Endodermal cell (in vitro differentiated cells): ENCODE measurements around the gene AKR1C8. TPM values are rescaled to one million over a fixed set of nuclear protein-coding genes. Genes with fewer than 3 reads are reported as not detected.
"Not testable (repeated sequence)": the region's sequence is repeated elsewhere in the genome, so short reads cannot be mapped to it uniquely, and the experiment has no call there.

Experiments
- DNase-seq: peaks from one replicate; pipeline ENCODE4 v3.0.0-alpha.2; 2017
- H3K27ac ChIP-seq: 2 replicates; pipeline ENCODE4 v1.5.1; 2013; ENCODE audit warnings: mild to moderate bottlenecking, low read depth, low read length, moderate library complexity
- H3K27me3 ChIP-seq: 2 replicates; pipeline ENCODE4 v1.6.1; 2013; ENCODE audit warnings: mild to moderate bottlenecking, low read length, moderate library complexity; ENCODE audit not compliant: insufficient read depth, control insufficient read depth, poor library complexity, severe bottlenecking
- H3K36me3 ChIP-seq: 2 replicates; pipeline ENCODE4 v1.7.0; 2013; ENCODE audit warnings: mild to moderate bottlenecking, low read length, moderate library complexity; ENCODE audit not compliant: control insufficient read depth, insufficient read depth
- H3K4me1 ChIP-seq: one replicate; pipeline ENCODE4 v1.7.0; 2013; ENCODE audit warnings: low read length; ENCODE audit not compliant: control insufficient read depth, insufficient read depth
- H3K4me3 ChIP-seq: 2 replicates; pipeline ENCODE4 v1.5.1; 2013; ENCODE audit warnings: mild to moderate bottlenecking, low read length, moderate library complexity
- H3K9ac ChIP-seq: 2 replicates; pipeline ENCODE4 v1.6.1; 2013; ENCODE audit warnings: mild to moderate bottlenecking, low read length, moderate library complexity; ENCODE audit not compliant: poor library complexity, severe bottlenecking; ENCODE audit errors: extremely low read depth
- H3K9me3 ChIP-seq: 2 replicates; pipeline ENCODE4 v1.6.1; 2013; ENCODE audit warnings: mild to moderate bottlenecking, low read length, moderate library complexity; ENCODE audit not compliant: control insufficient read depth
- H3K27ac Mint-ChIP-seq: 2 replicates; pipeline ENCODE4 v1.8.0; 2020; ENCODE audit warnings: mixed read lengths
- H3K27me3 Mint-ChIP-seq: 2 replicates; pipeline ENCODE4 v1.8.0; 2021; ENCODE audit warnings: mild to moderate bottlenecking, mixed read lengths; ENCODE audit not compliant: insufficient read depth
- H3K36me3 Mint-ChIP-seq: 2 replicates; pipeline ENCODE4 v1.8.0; 2020; ENCODE audit warnings: low read depth, mixed read lengths
- H3K4me1 Mint-ChIP-seq: 2 replicates; pipeline ENCODE4 v1.8.0; 2020; ENCODE audit warnings: mixed read lengths
- H3K4me3 Mint-ChIP-seq: 2 replicates; pipeline ENCODE4 v1.8.0; 2020; ENCODE audit warnings: mild to moderate bottlenecking, moderate library complexity, mixed read lengths
- H3K9me3 Mint-ChIP-seq: 2 replicates; pipeline ENCODE4 v1.8.0; 2020; ENCODE audit warnings: mild to moderate bottlenecking, mixed read lengths
- CTCF ChIP-seq: fragments of 200-600 bp; sonication (generic); conservative IDR thresholded peaks from 2 replicates; pipeline ENCODE4 v1.5.0; 2021; ENCODE audit warnings: antibody characterized with exemption, mild to moderate bottlenecking
- WGBS, 2 experiments: methylation state at CpG; one replicate each; pipeline versions ENCODE4 v1.1.5 to v1.1.7; 2013; ENCODE audit warnings: missing lambda C conversion rate in 2 of 2, mixed read lengths in 1 of 2; ENCODE audit not compliant: insufficient coverage in 1 of 2, insufficient read length in 1 of 2; 5-methylcytosine and 5-hydroxymethylcytosine counted together
- total RNA-seq, 2 donors: library from RNA; stranded (reverse); fragmentation: NEBNext Ultra II Directional in 1 of 2; extraction: Animal tissue kit (Norgen Biotek cat#: 25700) in 1 of 2; gene quantifications; 2 replicates in 1 of 2; 3 replicates in 1 of 2; pipeline ENCODE4 v1.2.1, GENCODE V29; 2021

Gene AKR1C8
- total RNA-seq, 2 donors from 2014 or later, result not detected

GRCh38 chr10:5211696-5212536 is 27.0 kb upstream of the AKR1C8 start:
- H3K9me3 Mint-ChIP-seq, result peaks cover 30% of the 10 kb centered on the region
- no peak overlapping the region for H3K27ac Mint-ChIP-seq
- no peak for TF ChIP-seq CTCF
- H3K36me3 Mint-ChIP-seq, result no peaks in the 10 kb centered on the region
- Histone ChIP-seq H3K36me3 (no peaks in the 10 kb centered on the region), H3K27me3 (no peaks in the 10 kb centered on the region), H3K9ac (no peak overlapping the region), H3K27ac (no peak overlapping the region), H3K4me1 (no peaks in the 10 kb centered on the region), H3K4me3 (no peak overlapping the region), H3K9me3 (peaks cover 6% of the 10 kb centered on the region)
- no peak overlapping the region for H3K4me3 Mint-ChIP-seq
- H3K27me3 Mint-ChIP-seq, result no peaks in the 10 kb centered on the region
- no peak for DNase-seq
- H3K4me1 Mint-ChIP-seq, result no peaks in the 10 kb centered on the region

GRCh38 chr10:5210261-5210660 is 25.3 kb upstream of the AKR1C8 start:
- H3K4me1 Mint-ChIP-seq, H3K36me3 ChIP-seq, H3K9me3 ChIP-seq, H3K9ac ChIP-seq, H3K27ac Mint-ChIP-seq, H3K27me3 Mint-ChIP-seq, H3K27me3 ChIP-seq, H3K4me3 Mint-ChIP-seq, H3K4me1 ChIP-seq, H3K27ac ChIP-seq, H3K4me3 ChIP-seq, H3K36me3 Mint-ChIP-seq: not testable (repeated sequence)
- TF ChIP-seq CTCF, result peak; percentile 40
- DNase-seq, result peak; percentile 52
- peaks cover 26% of the 10 kb centered on the region for H3K9me3 Mint-ChIP-seq
- WGBS, 2 experiments, result 80 to 97% methylated on average over 1 of the region's 1 CpG

GRCh38 chr10:5209776-5210175 is 24.8 kb upstream of the AKR1C8 start:
- not testable (repeated sequence) for H3K9me3 ChIP-seq, H3K36me3 Mint-ChIP-seq, H3K4me1 ChIP-seq, H3K4me1 Mint-ChIP-seq, H3K9ac ChIP-seq, H3K36me3 ChIP-seq, H3K27ac ChIP-seq, H3K4me3 Mint-ChIP-seq, H3K4me3 ChIP-seq, H3K27me3 Mint-ChIP-seq, DNase-seq, H3K27ac Mint-ChIP-seq, H3K27me3 ChIP-seq
- peaks cover 23% of the 10 kb centered on the region for H3K9me3 Mint-ChIP-seq
- WGBS, 2 experiments, result 87% methylated on average over 1 of the region's 1 CpG; no CpG with 5 or more reads in 1 of the 2 experiments

GRCh38 chr10:5206799-5207198 is 21.8 kb upstream of the AKR1C8 start:
- H3K27me3 Mint-ChIP-seq, result no peaks in the 10 kb centered on the region
- no peak overlapping the region for H3K27ac Mint-ChIP-seq
- WGBS, 2 experiments, result 83 to 88% methylated on average over 6 of the region's 6 CpGs
- no peaks in the 10 kb centered on the region for H3K4me1 ChIP-seq
- no peak overlapping the region for H3K27ac ChIP-seq
- H3K4me3 ChIP-seq, result no peak overlapping the region
- no peaks in the 10 kb centered on the region for H3K4me1 Mint-ChIP-seq
- no peak for DNase-seq
- H3K9me3 Mint-ChIP-seq, result peaks cover 43% of the 10 kb centered on the region
- H3K9ac ChIP-seq, result no peak overlapping the region
- H3K4me3 Mint-ChIP-seq, result no peak overlapping the region
- H3K9me3 ChIP-seq, result peaks cover 2% of the 10 kb centered on the region
- no peaks in the 10 kb centered on the region for H3K36me3 Mint-ChIP-seq
- H3K36me3 ChIP-seq, result no peaks in the 10 kb centered on the region
- H3K27me3 ChIP-seq, result no peaks in the 10 kb centered on the region
- no peak for TF ChIP-seq CTCF
